ENCODE results near the gene AK4. TPM values are rescaled to one million over a fixed set of nuclear protein-coding genes. Genes with fewer than 3 reads are reported as not detected.

Gene AK4
- total RNA-seq, 1 experiment from 2014 or later, result 17.6 TPM

DNA sequence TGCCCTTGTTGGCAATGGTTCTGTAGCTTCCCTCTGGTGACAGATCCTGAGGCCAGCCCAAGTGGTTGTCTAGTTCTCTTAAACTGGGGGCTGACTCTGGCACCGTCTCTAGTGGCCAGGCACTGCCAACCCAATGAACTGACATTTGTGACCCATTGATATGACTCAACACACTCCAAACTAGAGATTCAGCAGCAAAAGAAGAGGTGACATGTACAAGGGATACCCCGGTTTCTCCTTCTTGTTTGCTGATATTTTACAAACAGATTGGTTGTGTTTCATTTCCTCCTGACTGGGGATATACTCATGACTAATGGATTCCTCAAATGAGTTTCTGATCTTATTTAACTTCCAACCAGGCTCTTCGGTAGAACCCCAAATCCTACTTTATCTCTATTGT is 95.5 kb downstream of the AK4 start:
- Histone ChIP-seq H3K27ac (no peak overlapping the region), H2AFZ (no peak overlapping the region), H3K9me2 (ENCODE audit: insufficient read depth) (no peaks in the 10 kb centered on the region), H3K4me1 (replicated peaks; ENCODE audit: insufficient read depth) (peaks cover 16% of the 10 kb centered on the region), H3K4me2 (no peak overlapping the region), H3F3A (ENCODE audit: insufficient read depth, low read depth) (peaks cover 12% of the 10 kb centered on the region), H3K79me2 (ENCODE audit: low read depth) (no peaks in the 10 kb centered on the region), H3K27me3 (ENCODE audit: insufficient read depth, low read depth) (no peaks in the 10 kb centered on the region), H4K20me1 (ENCODE audit: insufficient read depth) (no peaks in the 10 kb centered on the region), H3K9me3 (ENCODE audit: insufficient read depth, low read depth) (no peaks in the 10 kb centered on the region), H3K4me3 (no peak overlapping the region), H3K36me3 (ENCODE audit: low read depth) (no peaks in the 10 kb centered on the region)
- intact Hi-C loops (cut with micrococcal nuclease; ENCODE audit: unreplicated experiment), result no loop called here
- POLR2A ChIA-PET (ENCODE audit: unreplicated experiment), result no interaction called here
- BruUV-seq (replicated peaks), result no TSS peak
- CTCF ChIA-PET, result no interaction called here
- DNase-seq, result no peak
- TF ChIP-seq, protein P1, sequence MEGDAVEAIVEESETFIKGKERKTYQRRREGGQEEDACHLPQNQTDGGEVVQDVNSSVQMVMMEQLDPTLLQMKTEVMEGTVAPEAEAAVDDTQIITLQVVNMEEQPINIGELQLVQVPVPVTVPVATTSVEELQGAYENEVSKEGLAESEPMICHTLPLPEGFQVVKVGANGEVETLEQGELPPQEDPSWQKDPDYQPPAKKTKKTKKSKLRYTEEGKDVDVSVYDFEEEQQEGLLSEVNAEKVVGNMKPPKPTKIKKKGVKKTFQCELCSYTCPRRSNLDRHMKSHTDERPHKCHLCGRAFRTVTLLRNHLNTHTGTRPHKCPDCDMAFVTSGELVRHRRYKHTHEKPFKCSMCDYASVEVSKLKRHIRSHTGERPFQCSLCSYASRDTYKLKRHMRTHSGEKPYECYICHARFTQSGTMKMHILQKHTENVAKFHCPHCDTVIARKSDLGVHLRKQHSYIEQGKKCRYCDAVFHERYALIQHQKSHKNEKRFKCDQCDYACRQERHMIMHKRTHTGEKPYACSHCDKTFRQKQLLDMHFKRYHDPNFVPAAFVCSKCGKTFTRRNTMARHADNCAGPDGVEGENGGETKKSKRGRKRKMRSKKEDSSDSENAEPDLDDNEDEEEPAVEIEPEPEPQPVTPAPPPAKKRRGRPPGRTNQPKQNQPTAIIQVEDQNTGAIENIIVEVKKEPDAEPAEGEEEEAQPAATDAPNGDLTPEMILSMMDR (conservative IDR thresholded peaks at IDR 0.05), result no peak
- TF ChIP-seq EZH2 (IDR thresholded peaks at IDR 0.05; ENCODE audit: low read depth), result no peak

DNA sequence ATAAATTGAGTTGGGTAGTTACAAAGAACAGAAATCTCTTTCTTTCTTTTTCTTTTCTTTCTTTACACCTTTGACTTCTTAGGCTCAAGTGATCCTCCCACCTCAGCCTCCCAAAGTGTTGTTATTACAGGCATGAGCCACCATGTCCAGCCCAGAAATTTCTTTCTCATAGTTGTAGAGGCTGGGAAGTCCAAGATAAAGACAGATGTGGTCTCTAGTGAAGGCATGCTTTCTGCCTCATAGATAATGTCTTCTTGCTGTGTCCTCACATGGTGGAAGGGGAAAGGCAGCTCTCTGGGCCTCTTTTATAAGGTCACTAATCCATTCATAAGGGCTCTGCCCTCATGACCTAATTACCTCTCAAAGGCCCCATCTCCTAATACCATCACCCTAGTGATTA is 97.3 kb downstream of the AK4 start:
- Histone ChIP-seq H3K36me3 (ENCODE audit: low read depth) (no peaks in the 10 kb centered on the region), H3K4me3 (no peak overlapping the region), H3K4me1 (replicated peaks; ENCODE audit: insufficient read depth) (peaks cover 19% of the 10 kb centered on the region), H3K27ac (no peak overlapping the region), H3K4me2 (no peak overlapping the region), H2AFZ (no peak overlapping the region), H3K9me3 (ENCODE audit: insufficient read depth, low read depth) (no peaks in the 10 kb centered on the region), H3K27me3 (ENCODE audit: insufficient read depth, low read depth) (no peaks in the 10 kb centered on the region), H3F3A (ENCODE audit: insufficient read depth, low read depth) (peaks cover 12% of the 10 kb centered on the region), H3K9me2 (ENCODE audit: insufficient read depth) (no peaks in the 10 kb centered on the region), H4K20me1 (ENCODE audit: insufficient read depth) (no peaks in the 10 kb centered on the region), H3K79me2 (ENCODE audit: low read depth) (no peaks in the 10 kb centered on the region)
- TF ChIP-seq, protein P1 (conservative IDR thresholded peaks at IDR 0.05), result no peak
- no peak for TF ChIP-seq EZH2 (IDR thresholded peaks at IDR 0.05; ENCODE audit: low read depth)
- intact Hi-C loops (cut with micrococcal nuclease; ENCODE audit: unreplicated experiment), result loop anchor here (5.0 kb wide), 2 partner anchors 73 to 1317 kb away; no protein-coding TSS in a partner anchor
- BruUV-seq (replicated peaks), result no TSS peak
- CTCF ChIA-PET, result no interaction called here
- POLR2A ChIA-PET (ENCODE audit: unreplicated experiment), result no interaction called here
- no peak for DNase-seq

DNA sequence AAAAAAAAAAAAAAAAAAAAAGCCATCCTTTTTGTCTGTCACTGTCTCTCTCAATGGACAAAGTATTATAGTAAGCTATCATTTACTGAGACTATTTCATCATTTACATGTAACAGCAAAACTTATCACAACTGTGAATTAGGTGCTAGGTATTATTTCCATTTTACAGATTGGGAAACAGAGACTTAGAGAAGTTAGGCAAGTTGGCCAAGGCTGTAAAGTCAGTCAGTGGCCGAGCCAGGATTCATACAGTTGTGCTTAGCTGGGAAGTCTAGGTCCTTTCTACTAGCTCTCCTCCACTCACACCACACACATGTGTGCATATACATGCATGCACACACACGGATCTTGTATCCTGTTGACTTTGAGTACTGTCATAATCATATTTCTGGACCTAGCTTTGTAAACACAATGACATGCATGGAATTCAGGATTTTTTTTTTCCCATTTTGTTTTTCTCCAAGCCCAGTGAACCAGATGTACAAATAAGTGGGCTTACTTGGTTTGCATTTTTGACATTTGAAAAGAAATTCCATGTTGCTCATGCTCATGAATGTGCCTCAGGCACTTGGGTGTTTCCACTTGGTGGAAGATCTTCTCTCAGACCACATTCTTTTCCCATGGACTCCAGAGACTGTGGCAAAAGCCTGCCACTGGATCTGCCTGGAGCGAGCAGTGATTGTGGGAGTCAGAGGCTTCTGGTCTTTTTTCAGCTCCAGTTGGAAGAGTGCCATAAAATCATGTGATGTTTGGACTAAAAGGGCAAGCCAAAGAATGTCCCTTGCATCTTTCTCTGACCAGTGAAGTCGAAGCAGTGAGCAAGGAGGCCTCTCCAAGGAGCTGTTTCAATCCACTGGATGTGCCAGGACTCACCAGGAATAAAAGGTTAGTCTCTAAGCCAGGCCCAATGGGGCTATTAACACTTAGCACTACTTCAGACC is 99.7 kb downstream of the AK4 start:
- POLR2A ChIA-PET (ENCODE audit: unreplicated experiment), result interaction anchor here (0.5 to 0.7 kb wide), 6 partner anchors 32 to 440 kb away, joined by 3 to 28 read pairs (median 6); no protein-coding TSS in a partner anchor
- TF ChIP-seq, protein P1 (conservative IDR thresholded peaks at IDR 0.05), result no peak
- TF ChIP-seq EZH2 (IDR thresholded peaks at IDR 0.05; ENCODE audit: low read depth), result no peak

More for the DNA sequence above, 99.7 kb downstream of the AK4 start:
- H3K4me2 ChIP-seq, result peak overlapping the region; percentile 46
- no peaks in the 10 kb centered on the region for H3K36me3 ChIP-seq (ENCODE audit: low read depth)
- peak; percentile 90 to 97 for DNase-seq
- H3K9me2 ChIP-seq (ENCODE audit: insufficient read depth), result no peaks in the 10 kb centered on the region
- CTCF ChIA-PET, result interaction anchor here (0.5 to 1.3 kb wide), 4 partner anchors 11 to 436 kb away, joined by 3 to 6 read pairs (median 4); no protein-coding TSS in a partner anchor
- H3K79me2 ChIP-seq (ENCODE audit: low read depth), result no peaks in the 10 kb centered on the region
- intact Hi-C loops (cut with micrococcal nuclease; ENCODE audit: unreplicated experiment), result loop anchor here (1.0 to 5.0 kb wide), 5 partner anchors 75 to 1315 kb away; partner anchors contain the start of genes LEPR and LEPROT
- no peaks in the 10 kb centered on the region for H3K9me3 ChIP-seq (ENCODE audit: insufficient read depth, low read depth)
- no peak overlapping the region for H2AFZ ChIP-seq
- BruUV-seq (replicated peaks), result no TSS peak
- no peak overlapping the region; the same call in 1 of the 2 replicates for H3K4me3 ChIP-seq
- peak overlapping the region; percentile 85 for H3K27ac ChIP-seq
- H3K4me1 ChIP-seq (replicated peaks; ENCODE audit: insufficient read depth), result peaks cover 19% of the 10 kb centered on the region
- no peaks in the 10 kb centered on the region for H4K20me1 ChIP-seq (ENCODE audit: insufficient read depth)
- H3K27me3 ChIP-seq (ENCODE audit: insufficient read depth, low read depth), result no peaks in the 10 kb centered on the region
- H3F3A ChIP-seq (ENCODE audit: insufficient read depth, low read depth), result peaks cover 12% of the 10 kb centered on the region

All from PC-9 (cell line).